ENCODE data around the gene MYBPH.

MYBPH gene

DNA sequence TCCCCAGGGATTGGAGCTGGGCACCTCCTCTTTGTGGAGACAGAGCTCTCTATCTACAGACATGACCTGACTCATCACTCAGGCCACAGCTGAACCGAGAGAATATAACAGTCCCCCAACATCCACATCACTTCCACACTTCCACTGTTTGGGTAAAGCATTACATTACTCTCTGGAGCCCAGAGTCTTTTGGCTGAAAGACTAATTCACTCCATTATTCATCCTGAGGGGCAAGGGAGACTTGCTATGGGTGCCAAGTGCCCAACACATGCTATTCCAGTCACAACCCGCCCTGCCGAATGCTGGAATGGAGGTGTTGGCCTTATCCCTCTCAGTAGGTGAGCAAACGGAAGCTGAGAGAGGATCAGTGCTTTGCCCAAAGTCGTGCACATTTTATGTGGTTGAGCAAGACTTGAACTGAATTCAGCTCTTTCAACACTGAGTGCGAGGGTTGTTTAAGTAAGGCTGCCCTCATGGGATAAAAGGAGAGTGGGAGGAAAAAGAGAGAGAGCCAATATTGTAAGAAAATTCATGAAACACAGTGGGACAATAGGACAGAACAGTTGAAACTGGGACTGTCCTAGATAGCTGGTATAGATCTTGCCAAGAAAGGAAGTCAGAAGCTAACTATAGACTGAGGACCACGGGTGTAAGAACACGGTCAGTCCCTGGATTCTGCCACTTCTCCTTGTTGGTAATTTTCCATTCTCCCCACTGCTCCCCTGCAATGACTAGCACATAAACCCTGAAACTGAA is 24.4 kb upstream of the MYBPH start:
- no peak for DNase-seq

DNA sequence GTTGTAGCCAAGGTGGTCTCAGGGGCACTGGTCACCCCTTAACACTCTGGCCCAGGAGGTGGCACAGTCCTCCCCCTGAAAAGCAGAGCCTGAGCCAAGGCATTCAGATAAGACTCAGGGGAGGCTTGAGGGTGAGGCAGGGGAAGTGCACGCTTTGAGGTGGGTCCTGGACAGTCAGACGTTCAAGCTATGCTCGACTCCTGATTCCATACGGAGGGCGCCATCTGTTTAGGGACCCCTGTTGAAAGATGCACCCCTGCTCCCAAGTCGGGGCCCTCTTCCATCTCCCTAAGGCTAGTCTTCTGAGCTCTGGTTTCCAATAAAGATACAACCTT is 23.8 kb upstream of the MYBPH start:
- DNase-seq: no peak

DNA sequence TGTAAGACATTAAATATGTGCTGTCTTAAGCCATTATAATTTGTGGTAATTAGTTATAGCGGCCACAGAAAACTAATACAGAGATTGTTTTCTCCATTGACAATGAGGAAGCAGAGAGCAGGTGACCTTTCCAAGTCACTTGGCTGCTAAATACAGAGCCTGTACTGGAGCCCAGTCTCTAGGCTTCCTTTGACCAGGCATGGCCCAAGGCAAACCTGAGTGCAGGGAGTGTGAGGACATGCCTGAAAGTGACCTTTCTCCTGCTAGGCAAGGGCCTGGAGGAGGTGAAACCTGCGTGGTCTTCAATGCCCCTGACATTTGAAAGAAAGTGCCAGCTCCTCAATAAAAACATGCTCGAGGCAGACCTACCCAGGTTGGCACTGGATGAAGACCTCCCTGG is 23.4 kb upstream of the MYBPH start:
- DNase-seq: no peak

DNA sequence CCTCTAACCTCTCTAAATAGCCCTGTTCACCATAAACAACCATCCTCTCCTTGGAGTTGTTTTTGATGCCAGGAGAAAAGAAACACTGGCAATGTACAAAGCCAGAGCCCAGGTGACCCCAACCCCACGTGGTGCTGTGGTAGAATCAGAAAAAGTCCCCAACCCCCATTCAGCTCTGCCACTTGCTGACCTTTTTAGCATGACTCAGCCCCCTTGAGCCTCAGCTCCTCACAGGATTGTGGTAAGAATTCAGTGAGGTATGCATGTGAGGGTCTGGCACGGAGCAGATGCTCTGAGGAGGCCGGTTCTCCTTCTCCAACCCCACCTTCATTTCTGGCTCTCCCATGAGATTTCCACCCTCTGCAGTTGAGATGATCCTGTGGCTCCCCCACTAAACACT is 22.0 kb upstream of the MYBPH start:
- no peak for DNase-seq

DNA sequence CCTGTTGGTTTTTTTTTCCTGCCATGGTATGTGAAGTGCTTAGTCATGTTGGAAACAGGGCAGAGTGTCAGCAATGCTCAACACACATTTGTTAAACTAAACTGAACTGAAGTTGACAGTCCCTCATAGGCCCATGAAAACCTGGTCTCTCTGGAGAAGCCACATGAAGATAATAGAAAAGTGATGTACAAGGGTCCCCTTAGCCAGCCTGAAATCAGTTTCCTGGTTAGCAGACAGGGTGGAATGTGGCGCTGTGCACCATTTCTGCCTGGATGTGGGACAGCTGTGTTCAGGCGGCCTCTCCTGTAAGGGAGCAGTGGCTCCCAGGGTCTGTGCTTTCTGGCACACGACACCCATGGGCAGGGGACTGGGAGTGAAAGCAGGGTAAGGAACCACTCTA is 20.7 kb upstream of the MYBPH start:
- DNase-seq: no peak

DNA sequence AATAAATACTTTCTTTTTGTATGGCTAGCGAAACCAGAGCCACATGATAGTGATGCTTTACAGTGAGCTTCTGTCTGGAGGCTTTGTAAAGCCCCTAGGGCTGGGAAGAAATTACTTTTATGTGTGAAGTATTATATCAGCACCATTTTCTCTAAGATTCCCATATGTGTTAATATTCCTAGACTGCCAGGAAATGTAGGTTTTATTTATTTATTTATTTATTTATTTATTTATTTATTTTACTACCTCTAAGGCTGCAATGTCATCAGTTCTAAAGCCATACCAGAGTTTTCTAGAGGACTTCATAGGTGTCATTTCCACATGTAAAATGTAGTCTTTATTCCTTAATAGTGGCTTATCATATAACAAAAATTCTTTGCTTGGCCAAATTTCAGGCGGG is 15.3 kb upstream of the MYBPH start:
- DNase-seq: no peak

DNA sequence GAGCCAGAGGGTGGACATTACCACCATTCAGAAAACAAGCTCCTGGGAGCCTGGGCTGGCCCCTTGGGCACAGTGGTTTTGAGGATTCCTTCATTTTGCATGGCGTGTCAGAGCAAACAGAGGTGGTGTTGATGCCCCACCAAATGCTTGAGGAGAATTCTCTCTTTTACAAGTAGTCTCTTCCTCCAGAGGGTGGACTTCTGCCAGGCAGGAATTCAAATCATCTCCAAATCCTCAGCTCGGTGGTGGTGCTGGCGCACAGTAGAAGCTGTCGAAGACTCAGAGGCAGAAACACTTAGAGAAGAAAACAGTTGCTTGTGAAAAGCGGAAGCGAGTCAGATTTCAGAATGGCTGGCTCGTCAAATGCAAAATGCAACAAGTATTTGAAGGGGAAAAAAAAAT is 14.3 kb upstream of the MYBPH start:
- DNase-seq: no peak

DNA sequence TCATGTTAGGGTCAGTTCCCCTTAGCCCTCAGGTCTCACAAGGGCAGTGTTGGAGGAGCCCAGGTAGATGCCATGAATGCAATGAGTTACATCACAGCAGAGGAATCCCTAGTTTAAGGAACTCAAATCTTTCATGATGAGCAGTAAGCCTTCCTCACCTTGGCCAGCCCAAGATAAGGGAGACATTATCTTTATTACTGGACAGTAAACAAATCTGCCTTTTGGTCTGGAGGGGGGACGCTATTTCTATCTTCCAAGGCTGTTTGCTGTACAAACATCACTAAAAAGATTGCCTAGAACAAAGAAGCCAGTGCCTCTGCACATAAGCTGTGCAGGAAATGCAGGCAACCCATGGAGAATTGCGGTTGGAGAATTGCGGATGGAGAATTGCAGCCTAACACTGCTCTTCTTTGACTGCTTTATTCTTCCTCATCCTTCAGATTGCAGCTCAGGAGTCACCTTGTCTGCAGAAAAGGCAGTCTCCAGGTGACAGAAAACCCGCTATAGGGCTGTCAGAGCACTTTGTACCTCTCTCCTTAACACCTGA is 13.1 kb upstream of the MYBPH start:
- no peak for DNase-seq

DNA sequence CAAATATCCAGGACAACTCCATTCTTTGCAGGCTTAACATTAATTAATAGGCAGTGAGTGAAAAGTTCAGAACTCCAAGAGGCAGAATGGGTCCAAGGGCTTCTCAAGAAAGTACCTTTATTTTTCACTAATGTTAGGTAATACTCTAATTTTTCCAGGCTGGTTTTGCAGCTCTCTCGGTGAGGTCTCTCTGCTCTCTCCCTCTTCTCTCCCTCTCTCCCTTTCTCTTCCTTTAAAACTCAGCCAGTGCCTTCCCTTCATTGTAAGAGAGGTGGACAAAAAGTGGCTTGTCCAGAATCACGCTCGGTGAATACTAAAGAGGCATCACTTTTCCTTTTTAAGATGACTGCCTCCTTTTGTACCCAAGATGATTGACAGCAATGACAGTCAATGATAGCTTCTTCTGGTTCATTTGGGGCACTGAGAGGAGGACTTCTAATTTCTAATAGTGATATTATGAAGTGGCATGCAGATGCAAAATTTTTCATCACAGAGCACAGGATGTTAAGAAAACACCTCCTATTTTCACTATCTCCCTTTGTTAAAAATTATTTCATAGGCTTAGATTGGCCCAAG is 12.2 kb upstream of the MYBPH start:
- no peak for DNase-seq

DNA sequence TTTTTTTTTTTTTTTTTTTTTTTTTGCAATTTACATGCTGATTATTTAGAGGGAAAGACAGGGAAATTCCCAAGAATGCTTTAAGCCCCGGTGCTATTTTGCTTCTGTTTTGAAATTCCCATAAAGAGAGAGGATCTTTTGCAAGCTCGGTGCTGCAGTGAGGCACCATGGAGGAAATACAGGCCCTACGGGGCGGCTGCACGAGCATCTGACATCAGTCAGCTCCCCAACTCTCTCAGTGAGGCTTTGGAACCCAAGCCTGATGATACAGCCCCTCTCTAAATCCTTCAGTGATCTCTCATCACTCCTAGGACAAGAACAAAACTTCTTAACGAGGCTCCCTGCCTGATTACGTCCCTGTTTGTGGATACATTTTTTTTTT is 11.7 kb upstream of the MYBPH start:
- no peak for DNase-seq

DNA sequence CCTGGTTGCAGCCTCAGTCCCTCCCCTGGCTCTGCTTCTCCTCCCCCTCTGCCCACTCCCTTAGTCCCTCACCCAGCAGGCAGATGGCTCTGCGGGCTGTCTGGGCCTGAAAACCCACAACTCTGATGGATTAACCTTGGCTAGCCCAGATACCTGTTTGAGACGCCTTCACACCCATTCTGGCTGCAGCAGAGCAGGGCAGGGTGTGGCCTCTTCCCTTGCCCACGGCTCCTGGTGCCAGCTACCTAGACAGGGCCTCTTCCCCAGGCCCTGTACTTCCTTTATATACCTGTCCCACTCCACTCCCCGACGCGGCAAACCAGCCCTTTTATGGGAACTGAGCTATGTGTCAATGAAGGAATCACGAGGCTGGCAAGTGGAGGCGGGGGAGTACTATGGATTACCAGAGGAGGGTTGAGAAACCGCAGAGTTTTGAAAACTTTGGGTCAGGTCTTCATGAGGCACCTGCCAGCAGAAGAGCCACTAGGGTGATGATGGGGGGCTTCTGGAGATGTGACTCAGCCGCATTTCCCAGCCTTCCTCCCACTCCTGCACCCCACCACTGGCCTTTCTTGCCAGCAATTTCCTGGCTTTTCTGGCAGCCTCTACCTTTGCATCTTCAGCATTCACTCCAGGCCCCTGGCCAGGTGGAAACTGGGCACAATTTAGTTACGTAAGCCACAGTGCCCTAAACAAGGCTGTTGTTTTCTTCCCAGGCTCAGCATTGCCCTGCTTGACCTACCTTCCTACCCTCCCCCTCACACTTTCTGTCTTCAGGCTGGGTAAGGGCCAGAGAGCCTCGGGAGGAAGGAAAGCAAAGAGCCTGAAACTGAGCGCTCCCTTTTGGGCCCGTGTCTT is 11.0 kb upstream of the MYBPH start, which contains the start of gene CHI3L1:
TSS of gene CHI3L1 (minus strand) at position 259 of the 858 bp plus-strand sequence. CDS start at position 178, 81 bp downstream.
- no peak for DNase-seq

DNA sequence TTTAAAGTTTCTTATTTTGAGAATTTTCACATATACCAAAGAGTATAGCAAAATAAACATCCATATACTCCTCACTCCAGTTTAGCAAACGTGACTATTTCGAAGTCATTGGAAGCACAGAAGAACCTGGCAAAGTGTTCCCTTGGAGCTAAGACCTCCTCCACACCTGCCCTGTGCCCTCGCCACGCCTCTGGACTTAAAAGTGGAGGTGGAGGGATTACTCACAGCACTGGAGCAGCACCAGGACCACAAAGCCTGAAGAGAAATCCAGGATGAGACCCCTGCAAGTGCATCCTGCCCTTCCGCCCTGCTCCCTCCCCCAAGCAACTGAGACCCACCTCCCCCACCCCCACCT is 10.4 kb upstream of the MYBPH start:
- no peak for DNase-seq

DNA sequence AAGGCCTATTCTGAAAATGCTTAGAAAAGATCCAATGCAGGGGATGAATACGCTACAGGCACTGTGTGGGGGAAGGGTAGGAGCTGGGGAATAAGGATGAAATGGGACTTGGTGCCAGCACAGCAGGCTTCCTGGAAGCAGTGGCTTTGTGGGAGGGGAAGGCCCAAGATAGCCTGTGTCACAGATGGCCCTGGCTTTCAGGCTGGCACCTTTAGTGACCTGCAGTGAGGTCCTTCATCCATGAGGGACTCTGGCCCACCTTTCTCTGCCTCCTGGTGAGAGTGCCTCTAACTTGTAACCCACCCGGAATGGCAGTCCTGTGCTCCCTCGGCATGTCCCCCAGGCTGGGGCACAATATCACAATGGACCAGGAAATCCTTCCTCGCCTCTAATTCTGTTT is 10.0 kb upstream of the MYBPH start:
- DNase-seq: no peak

DNA sequence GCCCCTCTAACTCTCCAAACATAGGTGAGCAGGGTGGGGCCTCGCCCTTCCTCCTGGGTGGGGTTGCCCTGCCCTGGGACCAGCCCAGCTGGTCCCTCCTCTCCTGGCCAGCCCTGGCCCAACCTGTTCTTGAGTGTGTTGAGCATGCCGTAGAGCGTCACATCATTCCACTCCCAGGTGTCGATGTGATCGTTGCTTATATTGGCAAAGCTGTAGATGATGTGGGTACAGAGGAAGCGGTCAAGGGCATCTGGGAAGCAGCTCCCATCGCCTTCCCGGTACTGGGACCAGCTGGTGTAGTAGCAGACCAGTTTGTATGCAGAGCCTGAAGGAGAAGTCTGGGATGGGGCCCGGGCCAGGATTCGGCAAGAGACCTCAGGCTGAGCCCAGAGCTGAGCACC is 9.4 kb upstream of the MYBPH start:
- no peak for DNase-seq

DNA sequence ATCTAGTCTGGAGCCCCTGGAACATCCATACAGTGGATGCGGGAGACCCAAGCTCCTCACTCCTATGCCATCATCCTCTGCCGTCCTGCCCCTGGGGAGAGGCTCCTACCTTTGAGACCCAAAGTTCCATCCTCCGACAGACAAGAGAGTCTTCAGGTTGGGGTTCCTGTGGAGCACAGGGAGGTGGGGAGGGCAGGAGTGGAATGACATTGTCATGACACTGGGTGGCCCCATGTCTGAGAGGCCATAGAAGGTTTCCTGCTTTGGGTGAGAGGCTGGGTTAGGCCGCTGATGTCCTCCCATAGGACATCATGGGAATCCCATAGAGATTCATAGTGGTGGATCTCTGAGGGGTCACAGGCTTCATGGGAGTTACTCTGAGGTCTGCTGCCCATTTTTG is 8.8 kb upstream of the MYBPH start:
- no peak for DNase-seq

DNA sequence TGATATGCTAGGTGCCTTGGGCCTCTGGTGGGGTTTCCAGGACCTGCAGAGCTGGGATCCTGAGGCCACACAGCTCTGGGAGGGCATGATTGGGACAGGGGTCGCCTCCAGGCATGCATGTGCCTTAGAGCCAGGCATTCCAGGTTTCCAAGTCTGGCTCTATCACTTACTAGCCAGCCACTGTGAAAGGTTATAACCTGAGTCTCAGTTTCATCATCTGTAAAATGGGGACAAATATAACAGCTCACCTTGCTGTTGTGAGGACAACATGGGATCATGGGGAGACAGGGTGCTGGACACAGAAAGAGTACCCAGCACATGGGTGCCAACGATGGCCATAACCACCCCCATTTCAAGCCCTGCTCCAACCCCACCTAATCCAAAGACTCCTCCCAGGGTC is 8.2 kb upstream of the MYBPH start:
- no peak for DNase-seq

DNA sequence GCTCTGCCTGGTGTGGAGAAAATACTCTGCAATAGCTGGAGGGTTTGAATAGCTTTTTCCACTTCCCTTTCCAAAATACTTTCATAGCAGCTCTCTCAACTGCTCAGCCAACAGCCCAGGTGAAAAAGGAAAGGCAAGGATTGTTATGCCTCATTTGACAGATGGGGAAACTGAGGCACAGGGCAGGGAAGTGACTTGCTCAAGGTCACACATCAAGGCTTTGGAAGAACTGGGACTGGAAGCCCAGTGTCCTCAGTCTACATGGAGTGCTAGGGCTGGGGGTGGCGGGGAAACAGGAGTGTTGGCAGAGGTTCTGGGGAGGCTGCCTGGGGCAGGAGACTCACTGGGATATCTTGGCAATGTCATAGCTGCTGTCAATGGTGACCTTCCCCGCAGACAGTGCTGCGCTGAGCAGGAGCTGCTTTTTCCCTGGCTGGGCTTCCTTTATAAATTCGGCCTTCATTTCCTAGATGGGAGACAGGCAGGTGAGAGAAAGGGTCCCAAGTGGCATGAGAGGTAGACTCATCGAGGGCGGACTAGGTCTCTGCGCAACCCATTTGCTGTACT is 6.8 kb upstream of the MYBPH start:
- no peak for DNase-seq

DNA sequence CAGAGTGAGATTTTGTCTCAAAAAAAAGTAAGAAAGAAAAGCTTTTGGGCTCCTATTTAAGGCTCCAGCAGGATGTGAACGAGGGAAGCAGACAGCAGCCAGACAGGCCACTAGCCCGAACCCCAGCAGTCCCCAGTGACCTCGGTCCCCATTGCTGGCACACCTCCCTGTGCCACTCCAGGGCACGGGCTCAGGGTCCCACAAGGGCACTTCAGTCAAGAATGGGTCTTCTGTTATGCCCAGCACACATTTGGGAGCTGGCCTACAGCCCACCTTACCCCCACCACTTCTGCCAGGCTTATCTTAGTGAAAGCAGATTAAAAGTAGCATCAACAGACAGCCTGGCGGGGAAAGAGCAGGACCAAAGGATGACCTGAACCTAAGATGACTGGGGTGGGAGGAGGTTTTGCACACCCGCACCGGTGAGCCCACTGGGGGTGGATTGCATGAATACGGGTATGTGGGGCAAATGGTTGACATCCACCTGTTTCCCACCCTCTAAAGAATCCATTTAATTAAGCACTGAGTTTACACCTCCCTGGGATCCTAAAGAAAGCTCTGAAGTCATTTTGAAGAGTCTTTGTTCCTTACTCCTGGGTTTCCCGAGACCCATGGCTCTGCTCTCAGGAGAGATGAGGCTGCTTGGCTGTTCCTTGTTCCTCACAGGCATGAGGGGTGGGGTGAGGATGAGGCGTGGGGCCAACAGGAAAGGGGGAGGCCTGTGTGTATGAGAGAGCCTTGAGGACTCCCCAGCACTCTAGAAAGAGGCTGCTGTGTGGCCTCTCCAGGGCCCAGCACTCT is 6.2 kb upstream of the MYBPH start:
- DNase-seq: no peak

DNA sequence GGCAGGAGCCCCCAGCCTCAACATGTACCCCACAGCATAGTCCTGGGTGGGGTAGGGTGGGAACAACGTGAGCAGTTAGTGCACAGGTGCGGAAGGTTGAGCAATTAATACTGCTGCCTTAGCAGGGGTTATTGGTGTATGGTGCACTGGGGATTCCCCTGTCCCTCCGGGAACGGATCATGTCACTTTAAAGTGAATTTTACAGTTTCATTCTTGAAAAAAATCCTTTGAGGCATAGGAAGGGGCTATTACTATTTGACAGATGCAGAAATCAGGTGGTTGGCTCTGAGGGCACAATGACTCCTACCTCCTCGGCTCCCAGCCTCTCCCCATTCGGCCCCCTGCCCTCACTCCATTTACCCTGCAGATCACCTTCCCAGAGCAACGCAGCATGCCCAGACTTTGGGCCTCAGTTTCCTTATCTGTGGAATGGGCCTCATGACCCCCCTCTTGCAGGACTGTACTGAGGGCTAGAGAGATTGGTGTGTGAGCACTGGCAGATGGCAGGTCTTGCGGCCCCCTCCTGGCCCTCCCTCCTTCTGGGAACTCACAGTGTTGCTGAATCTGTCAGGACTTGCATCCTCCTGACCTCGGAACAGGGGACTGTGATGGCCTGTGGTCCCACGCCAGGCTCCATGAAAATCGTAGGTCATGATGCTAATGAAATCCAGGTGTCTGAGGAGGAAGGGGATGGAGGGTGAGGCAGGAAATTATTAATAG is 5.1 kb upstream of the MYBPH start:
- no peak for DNase-seq

DNA sequence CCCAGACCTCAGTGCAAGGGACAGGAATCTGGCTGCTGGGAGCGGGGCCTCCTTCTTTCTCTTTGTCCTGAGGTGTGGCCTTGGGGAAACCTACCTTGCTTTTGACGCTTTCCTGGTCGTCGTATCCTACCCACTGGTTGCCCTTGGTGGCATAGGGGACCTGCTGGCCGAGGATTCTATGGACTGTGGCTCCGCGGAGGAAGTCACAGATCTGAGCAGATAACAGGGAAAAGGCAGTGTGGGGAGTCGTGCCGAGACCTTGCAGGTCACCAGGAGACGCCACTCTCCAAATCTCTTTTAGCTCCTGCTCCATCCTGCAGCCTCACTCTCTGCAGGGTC is 4.0 kb upstream of the MYBPH start:
- DNase-seq: no peak

DNA sequence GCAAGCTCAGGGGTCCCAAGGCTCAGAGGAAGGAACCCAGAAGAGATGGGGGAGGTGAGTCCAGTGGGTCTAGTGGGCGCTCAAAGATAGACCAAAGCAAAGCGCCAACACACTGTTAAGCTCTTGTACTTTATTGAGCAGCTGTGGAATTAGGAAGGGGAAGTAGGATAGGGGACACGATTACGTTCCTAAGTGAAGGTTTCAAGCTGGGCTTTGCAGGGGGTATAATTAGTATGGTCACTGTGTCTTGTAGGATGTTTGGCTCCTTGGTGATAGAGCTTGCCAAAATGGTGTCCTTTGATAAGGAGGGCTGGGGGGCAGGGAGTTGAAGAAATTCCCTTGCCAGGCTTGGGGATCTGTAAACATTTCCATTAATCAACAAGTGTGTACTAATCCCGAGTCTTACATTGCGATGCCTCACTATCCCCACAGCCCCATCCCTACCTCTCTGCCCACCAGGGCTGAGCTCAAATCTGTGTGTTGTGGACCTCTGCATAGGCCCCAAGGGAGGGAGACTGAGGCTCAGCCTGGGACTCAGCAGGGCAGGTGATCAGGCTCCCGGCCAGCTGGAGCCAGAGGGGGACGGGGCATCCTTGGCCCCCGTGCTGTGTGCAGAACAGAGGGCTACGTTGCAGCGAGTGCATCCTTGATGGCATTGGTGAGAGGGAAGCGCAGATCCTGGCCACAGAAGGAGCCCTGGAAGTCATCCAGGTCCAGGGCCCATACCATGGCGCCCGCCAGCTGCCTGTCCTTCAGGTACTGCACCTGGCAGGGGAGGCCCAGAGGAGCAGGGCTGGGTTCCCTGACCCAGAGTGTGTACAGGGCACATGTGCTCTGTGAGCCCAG is 3.4 kb upstream of the MYBPH start:
- no peak for DNase-seq

Measured in retina (tissue), 1 donor.